Measurements from ENCODE around the gene PLA2G15.

- TF ChIP-seq, protein P1, sequence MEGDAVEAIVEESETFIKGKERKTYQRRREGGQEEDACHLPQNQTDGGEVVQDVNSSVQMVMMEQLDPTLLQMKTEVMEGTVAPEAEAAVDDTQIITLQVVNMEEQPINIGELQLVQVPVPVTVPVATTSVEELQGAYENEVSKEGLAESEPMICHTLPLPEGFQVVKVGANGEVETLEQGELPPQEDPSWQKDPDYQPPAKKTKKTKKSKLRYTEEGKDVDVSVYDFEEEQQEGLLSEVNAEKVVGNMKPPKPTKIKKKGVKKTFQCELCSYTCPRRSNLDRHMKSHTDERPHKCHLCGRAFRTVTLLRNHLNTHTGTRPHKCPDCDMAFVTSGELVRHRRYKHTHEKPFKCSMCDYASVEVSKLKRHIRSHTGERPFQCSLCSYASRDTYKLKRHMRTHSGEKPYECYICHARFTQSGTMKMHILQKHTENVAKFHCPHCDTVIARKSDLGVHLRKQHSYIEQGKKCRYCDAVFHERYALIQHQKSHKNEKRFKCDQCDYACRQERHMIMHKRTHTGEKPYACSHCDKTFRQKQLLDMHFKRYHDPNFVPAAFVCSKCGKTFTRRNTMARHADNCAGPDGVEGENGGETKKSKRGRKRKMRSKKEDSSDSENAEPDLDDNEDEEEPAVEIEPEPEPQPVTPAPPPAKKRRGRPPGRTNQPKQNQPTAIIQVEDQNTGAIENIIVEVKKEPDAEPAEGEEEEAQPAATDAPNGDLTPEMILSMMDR (conservative IDR thresholded peaks at IDR 0.05; ENCODE audit: low read depth in 2 of 2) = no peak
- TF ChIP-seq, protein P2, sequence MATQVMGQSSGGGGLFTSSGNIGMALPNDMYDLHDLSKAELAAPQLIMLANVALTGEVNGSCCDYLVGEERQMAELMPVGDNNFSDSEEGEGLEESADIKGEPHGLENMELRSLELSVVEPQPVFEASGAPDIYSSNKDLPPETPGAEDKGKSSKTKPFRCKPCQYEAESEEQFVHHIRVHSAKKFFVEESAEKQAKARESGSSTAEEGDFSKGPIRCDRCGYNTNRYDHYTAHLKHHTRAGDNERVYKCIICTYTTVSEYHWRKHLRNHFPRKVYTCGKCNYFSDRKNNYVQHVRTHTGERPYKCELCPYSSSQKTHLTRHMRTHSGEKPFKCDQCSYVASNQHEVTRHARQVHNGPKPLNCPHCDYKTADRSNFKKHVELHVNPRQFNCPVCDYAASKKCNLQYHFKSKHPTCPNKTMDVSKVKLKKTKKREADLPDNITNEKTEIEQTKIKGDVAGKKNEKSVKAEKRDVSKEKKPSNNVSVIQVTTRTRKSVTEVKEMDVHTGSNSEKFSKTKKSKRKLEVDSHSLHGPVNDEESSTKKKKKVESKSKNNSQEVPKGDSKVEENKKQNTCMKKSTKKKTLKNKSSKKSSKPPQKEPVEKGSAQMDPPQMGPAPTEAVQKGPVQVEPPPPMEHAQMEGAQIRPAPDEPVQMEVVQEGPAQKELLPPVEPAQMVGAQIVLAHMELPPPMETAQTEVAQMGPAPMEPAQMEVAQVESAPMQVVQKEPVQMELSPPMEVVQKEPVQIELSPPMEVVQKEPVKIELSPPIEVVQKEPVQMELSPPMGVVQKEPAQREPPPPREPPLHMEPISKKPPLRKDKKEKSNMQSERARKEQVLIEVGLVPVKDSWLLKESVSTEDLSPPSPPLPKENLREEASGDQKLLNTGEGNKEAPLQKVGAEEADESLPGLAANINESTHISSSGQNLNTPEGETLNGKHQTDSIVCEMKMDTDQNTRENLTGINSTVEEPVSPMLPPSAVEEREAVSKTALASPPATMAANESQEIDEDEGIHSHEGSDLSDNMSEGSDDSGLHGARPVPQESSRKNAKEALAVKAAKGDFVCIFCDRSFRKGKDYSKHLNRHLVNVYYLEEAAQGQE (IDR thresholded peaks at IDR 0.05; ENCODE audit: unreplicated experiment) = no peak
- TF ChIP-seq EZH2phosphoT487 (IDR thresholded peaks at IDR 0.05; ENCODE audit: unreplicated experiment) (no peak), POLR2AphosphoS5 (IDR thresholded peaks at IDR 0.05; ENCODE audit: low read depth) (no peak), CREB1 (CRISPR knock-in tag; IDR thresholded peaks at IDR 0.05; ENCODE audit: low read depth) (no peak), EZH2 (IDR thresholded peaks at IDR 0.05; ENCODE audit: low read depth, unreplicated experiment) (no peak), ZNF331 (CRISPR knock-in tag; IDR thresholded peaks at IDR 0.05; ENCODE audit: low read depth) (no peak), STAT1 (IDR thresholded peaks at IDR 0.05; ENCODE audit: unreplicated experiment) (no peak), JUNB (IDR thresholded peaks at IDR 0.05; ENCODE audit: unreplicated experiment) (no peak), NANOG (IDR thresholded peaks at IDR 0.05; ENCODE audit: borderline replicate concordance) (no peak)
Observed at GRCh38 chr16:68232335-68232734, 12.8 kb upstream of the PLA2G15 start.

All from GM23338 (cell line).